GM19023 (cell line): ENCODE measurements around the gene OGT.
A peak's percentile ranks its signal among the peaks of the same experiment; 100 is the strongest.

Source experiments
- ATAC-seq: cut with Tn5 transposase; IDR thresholded peaks from one replicate; pipeline ENCODE4 v1.9.1; 2021; ENCODE audit warnings: mild to moderate bottlenecking, moderate library complexity; ENCODE audit not compliant: unreplicated experiment

Gene OGT

GRCh38 chrX:71619193-71619592, 86.3 kb downstream of the OGT start:
- no peak for ATAC-seq

- ATAC-seq, result no peak
Observed at GRCh38 chrX:71619986-71620385, 87.1 kb downstream of the OGT start.

GRCh38 chrX:71621603-71622002, 88.7 kb downstream of the OGT start:
- ATAC-seq, result no peak

GRCh38 chrX:71622032-71622575, 89.2 kb downstream of the OGT start:
- ATAC-seq, result no peak

- ATAC-seq, result peak; percentile 52
Observed at GRCh38 chrX:71622576-71623450, 89.9 kb downstream of the OGT start.

GRCh38 chrX:71623714-71624113, 90.8 kb downstream of the OGT start:
- ATAC-seq, result no peak

- no peak for ATAC-seq
Observed at GRCh38 chrX:71625471-71625870, 92.6 kb downstream of the OGT start.
